H9 (cell line): ENCODE results near the gene PLPP1. TPM values are rescaled to one million over a fixed set of nuclear protein-coding genes. Genes with fewer than 3 reads are reported as not detected.

Experiments
- DNase-seq: peaks from one replicate; pipeline ENCODE4 v3.0.0-alpha.2; 2017
- H2AFZ ChIP-seq: one replicate; pipeline ENCODE4 v1.6.1; 2013; ENCODE audit warnings: mild to moderate bottlenecking, low read length, control low read depth, moderate library complexity
- H2AK5ac ChIP-seq: 2 replicates; pipeline ENCODE4 v1.6.1; 2013; ENCODE audit warnings: low read length, control low read depth, mixed read lengths; ENCODE audit not compliant: insufficient read length
- H2BK120ac ChIP-seq: one replicate; pipeline ENCODE4 v1.6.1; 2013; ENCODE audit warnings: low read depth, mild to moderate bottlenecking, low read length, control low read depth, inconsistent platforms; ENCODE audit not compliant: poor library complexity, severe bottlenecking
- H2BK12ac ChIP-seq: 2 replicates; pipeline ENCODE4 v1.6.1; 2013; ENCODE audit warnings: low read length, control low read depth, mixed read lengths, low read depth; ENCODE audit not compliant: insufficient read length
- H2BK15ac ChIP-seq: 2 replicates; pipeline ENCODE4 v1.6.1; 2013; ENCODE audit warnings: low read depth, low read length, control low read depth
- H2BK20ac ChIP-seq: one replicate; pipeline ENCODE4 v1.6.1; 2013; ENCODE audit warnings: low read depth, mild to moderate bottlenecking, low read length, control low read depth, inconsistent platforms; ENCODE audit not compliant: poor library complexity, severe bottlenecking
- H2BK5ac ChIP-seq: 2 replicates; pipeline ENCODE4 v1.6.1; 2013; ENCODE audit warnings: low read length, control low read depth, mixed read lengths; ENCODE audit not compliant: insufficient read length
- H3K14ac ChIP-seq: 2 replicates; pipeline ENCODE4 v1.6.1; 2013; ENCODE audit warnings: low read length, control low read depth; ENCODE audit not compliant: insufficient read depth
- H3K18ac ChIP-seq: 2 replicates; pipeline ENCODE4 v1.6.1; 2013; ENCODE audit warnings: low read depth, mild to moderate bottlenecking, mixed read lengths, low read length, control low read depth; ENCODE audit not compliant: insufficient read length
- H3K23ac ChIP-seq: 2 replicates; pipeline ENCODE4 v1.6.1; 2013; ENCODE audit warnings: low read length, control low read depth, mixed read lengths, low read depth; ENCODE audit not compliant: insufficient read length
- H3K23me2 ChIP-seq: 2 replicates; pipeline ENCODE4 v1.6.1; 2013; ENCODE audit warnings: low read depth, mild to moderate bottlenecking, mixed read lengths, low read length, control low read depth; ENCODE audit not compliant: insufficient read length, poor library complexity, severe bottlenecking
- H3K27ac ChIP-seq: 2 replicates; pipeline ENCODE4 v1.5.1; 2013; ENCODE audit warnings: low read length, control low read depth, mixed read lengths, low read depth; ENCODE audit not compliant: insufficient read length
- H3K27me3 ChIP-seq: 2 replicates; pipeline ENCODE4 v1.6.1; 2013; ENCODE audit warnings: low read length, control low read depth, inconsistent platforms; ENCODE audit not compliant: insufficient read depth
- H3K4ac ChIP-seq: 2 replicates; pipeline ENCODE4 v1.6.1; 2013; ENCODE audit warnings: low read depth, mild to moderate bottlenecking, control low read depth, inconsistent platforms, low read length, moderate library complexity
- H3K4me1 ChIP-seq: 2 replicates; pipeline ENCODE4 v1.6.1; 2013; ENCODE audit warnings: low read length, control low read depth, inconsistent platforms; ENCODE audit not compliant: insufficient read depth
- H3K4me2 ChIP-seq: 2 replicates; pipeline ENCODE4 v1.6.1; 2013; ENCODE audit warnings: low read length, control low read depth, mixed read lengths; ENCODE audit not compliant: insufficient read length, insufficient read depth
- H3K56ac ChIP-seq: 2 replicates; pipeline ENCODE4 v1.6.1; 2013; ENCODE audit warnings: low read depth, mild to moderate bottlenecking, mixed read lengths, low read length, control low read depth; ENCODE audit not compliant: insufficient read length
- H3K79me1 ChIP-seq: 2 replicates; pipeline ENCODE4 v1.6.1; 2013; ENCODE audit warnings: low read depth, mild to moderate bottlenecking, moderate library complexity, low read length, control low read depth, inconsistent platforms; ENCODE audit not compliant: insufficient read depth, poor library complexity, severe bottlenecking
- H3K79me2 ChIP-seq: 2 replicates; pipeline ENCODE4 v1.6.1; 2013; ENCODE audit warnings: low read length, control low read depth, inconsistent platforms; ENCODE audit not compliant: insufficient read depth
- H3K9ac ChIP-seq: 2 replicates; pipeline ENCODE4 v1.6.1; 2013; ENCODE audit warnings: low read length, control low read depth, mixed read lengths; ENCODE audit not compliant: insufficient read length; ENCODE audit errors: extremely low read depth
- H3K9me3 ChIP-seq: one replicate; pipeline ENCODE4 v1.6.1; 2013; ENCODE audit warnings: low read depth, low read length, inconsistent platforms; ENCODE audit not compliant: control insufficient read depth
- H3T11ph ChIP-seq: one replicate; pipeline ENCODE4 v1.6.1; 2013; ENCODE audit warnings: mild to moderate bottlenecking, low read length, control low read depth, inconsistent platforms
- H4K20me1 ChIP-seq: one replicate; pipeline ENCODE4 v1.6.1; 2013; ENCODE audit not compliant: control insufficient read depth, insufficient read length, insufficient read depth
- H4K5ac ChIP-seq: 2 replicates; pipeline ENCODE4 v1.6.1; 2013; ENCODE audit warnings: low read depth, mild to moderate bottlenecking, mixed read lengths, low read length, control low read depth; ENCODE audit not compliant: insufficient read length
- H4K8ac ChIP-seq: replicated peaks from 2 replicates; pipeline ENCODE4 v1.6.1; 2013; ENCODE audit warnings: low read length, control low read depth, mixed read lengths, low read depth; ENCODE audit not compliant: insufficient read length
- H4K91ac ChIP-seq: 2 replicates; pipeline ENCODE4 v1.6.1; 2013; ENCODE audit warnings: low read depth, mild to moderate bottlenecking, moderate library complexity, mixed read lengths, low read length, control low read depth; ENCODE audit not compliant: insufficient read length
- H3K27ac Mint-ChIP-seq, 3 experiments: 2 replicates in 2 of 3; 3 replicates in 1 of 3; pipeline ENCODE4 v1.8.0; 2020 to 2021; ENCODE audit warnings: mixed read lengths in 3 of 3, mild to moderate bottlenecking in 1 of 3, moderate library complexity in 1 of 3
- H3K27me3 Mint-ChIP-seq: 2 replicates; pipeline ENCODE4 v1.8.0; 2021; ENCODE audit warnings: low read depth, mild to moderate bottlenecking, moderate library complexity, mixed read lengths
- H3K36me3 Mint-ChIP-seq, 3 experiments: 2 replicates in 2 of 3; 3 replicates in 1 of 3; pipeline ENCODE4 v1.8.0; 2020 to 2021; ENCODE audit warnings: low read depth in 3 of 3, mixed read lengths in 3 of 3; ENCODE audit not compliant: insufficient read depth in 1 of 3
- H3K4me1 Mint-ChIP-seq, 2 experiments: 2 replicates each; pipeline ENCODE4 v1.8.0; 2020; ENCODE audit warnings: mixed read lengths in 2 of 2
- H3K4me3 Mint-ChIP-seq, 2 experiments: 2 replicates in 1 of 2; 3 replicates in 1 of 2; pipeline ENCODE4 v1.8.0; 2020 to 2021; ENCODE audit warnings: mild to moderate bottlenecking in 2 of 2, mixed read lengths in 2 of 2, moderate library complexity in 1 of 2
- H3K9me3 Mint-ChIP-seq, 2 experiments: 2 replicates in 1 of 2; 3 replicates in 1 of 2; pipeline ENCODE4 v1.8.0; 2020; ENCODE audit warnings: mild to moderate bottlenecking in 2 of 2, mixed read lengths in 2 of 2, moderate library complexity in 1 of 2
- WGBS: extraction: QIAGEN DNeasy Blood & Tissue Kit; methylation state at CpG from one replicate; pipeline ENCODE4 v1.1.7; 2013; ENCODE audit warnings: missing lambda C conversion rate, low lambda C conversion rate, mixed read lengths; ENCODE audit not compliant: insufficient read length; ENCODE audit errors: extremely low coverage; 5-methylcytosine and 5-hydroxymethylcytosine counted together
- total RNA-seq: library from RNA; stranded (reverse); gene quantifications from 2 replicates; pipeline ENCODE4 v1.2.1, GENCODE V29; 2021
- TF ChIP-seq, protein P1 (sequence below): fragments of 200-600 bp; sonication (generic); conservative IDR thresholded peaks from 3 replicates; pipeline ENCODE4 v1.8.0; 2021; ENCODE audit warnings: antibody characterized with exemption, mild to moderate bottlenecking

The PLPP1 gene
- total RNA-seq, 1 experiment from 2014 or later, result 85.9 TPM

DNA sequence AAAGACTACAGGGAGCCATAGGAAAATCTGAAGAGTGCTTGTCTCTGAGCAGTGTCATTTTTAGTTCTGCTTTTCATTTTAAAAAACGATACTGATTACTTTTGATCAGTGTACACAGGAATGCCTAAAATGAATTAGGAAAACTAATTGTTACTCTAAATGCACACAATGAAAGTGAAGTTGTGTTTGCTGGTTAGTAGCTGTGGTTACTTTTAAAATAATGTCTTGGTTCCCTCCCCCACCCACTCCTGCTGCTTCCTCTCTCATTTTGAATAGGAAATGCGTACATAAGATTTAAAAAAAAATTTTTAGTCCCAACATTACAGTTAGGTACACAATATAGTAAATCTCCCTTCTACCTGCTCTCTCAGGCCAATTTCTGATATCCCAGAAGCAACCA lies 47.5 kb upstream of the PLPP1 start:
- Histone ChIP-seq H3T11ph (no peak overlapping the region), H3K9ac (no peak overlapping the region), H2BK15ac (no peak overlapping the region), H2BK12ac (no peak overlapping the region), H3K4me2 (no peak overlapping the region), H3K79me1 (no peaks in the 10 kb centered on the region), H2BK5ac (no peak overlapping the region), H4K91ac (no peak overlapping the region), H3K79me2 (no peaks in the 10 kb centered on the region), H2BK120ac (no peak overlapping the region), H4K8ac (no peak overlapping the region), H3K4ac (no peak overlapping the region), H3K56ac (no peak overlapping the region), H4K5ac (no peak overlapping the region), H3K18ac (no peak overlapping the region), H4K20me1 (no peaks in the 10 kb centered on the region), H3K23me2 (no peaks in the 10 kb centered on the region), H3K27ac (no peak overlapping the region), H2AFZ (no peak overlapping the region), H3K23ac (no peak overlapping the region), H3K4me1 (no peaks in the 10 kb centered on the region), H2AK5ac (no peak overlapping the region), H3K9me3 (no peaks in the 10 kb centered on the region), H3K27me3 (no peaks in the 10 kb centered on the region), H3K14ac (no peak overlapping the region), H2BK20ac (no peak overlapping the region)
- TF ChIP-seq, protein P1, sequence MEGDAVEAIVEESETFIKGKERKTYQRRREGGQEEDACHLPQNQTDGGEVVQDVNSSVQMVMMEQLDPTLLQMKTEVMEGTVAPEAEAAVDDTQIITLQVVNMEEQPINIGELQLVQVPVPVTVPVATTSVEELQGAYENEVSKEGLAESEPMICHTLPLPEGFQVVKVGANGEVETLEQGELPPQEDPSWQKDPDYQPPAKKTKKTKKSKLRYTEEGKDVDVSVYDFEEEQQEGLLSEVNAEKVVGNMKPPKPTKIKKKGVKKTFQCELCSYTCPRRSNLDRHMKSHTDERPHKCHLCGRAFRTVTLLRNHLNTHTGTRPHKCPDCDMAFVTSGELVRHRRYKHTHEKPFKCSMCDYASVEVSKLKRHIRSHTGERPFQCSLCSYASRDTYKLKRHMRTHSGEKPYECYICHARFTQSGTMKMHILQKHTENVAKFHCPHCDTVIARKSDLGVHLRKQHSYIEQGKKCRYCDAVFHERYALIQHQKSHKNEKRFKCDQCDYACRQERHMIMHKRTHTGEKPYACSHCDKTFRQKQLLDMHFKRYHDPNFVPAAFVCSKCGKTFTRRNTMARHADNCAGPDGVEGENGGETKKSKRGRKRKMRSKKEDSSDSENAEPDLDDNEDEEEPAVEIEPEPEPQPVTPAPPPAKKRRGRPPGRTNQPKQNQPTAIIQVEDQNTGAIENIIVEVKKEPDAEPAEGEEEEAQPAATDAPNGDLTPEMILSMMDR, result no peak
- Mint-ChIP-seq H3K9me3 (no peaks in the 10 kb centered on the region), H3K36me3 (no peaks in the 10 kb centered on the region), H3K4me1 (peaks cover 19 to 22% of the 10 kb centered on the region in 2 experiments), H3K27me3 (no peaks in the 10 kb centered on the region), H3K4me3 (no peak overlapping the region), H3K27ac (peak overlapping the region in 1 of 3 experiments; percentile 46; a peak in 2 of 7 replicates)
- DNase-seq, result no peak
- no CpG with 5 or more reads among the region's 2 CpGs for WGBS
